Measurements from ENCODE around the gene NIN. TPM values are rescaled to one million over a fixed set of nuclear protein-coding genes. Genes with fewer than 3 reads are reported as not detected.

NIN gene
- total RNA-seq, 2 donors from 2014 or later: 14.3 to 20.5 TPM

- intact Hi-C loops (cut with DNase I): no loop called here
- TF ChIP-seq CTCF (IDR thresholded peaks at IDR 0.05) (no peak), POLR2AphosphoS5 (IDR thresholded peaks at IDR 0.05) (no peak), POLR2A (IDR thresholded peaks at IDR 0.05) (no peak)
- no peaks in the 10 kb centered on the region for H3K9me3 ChIP-seq
- DNase-seq (ENCODE audit: low spot score): no peak
- H3K27ac ChIP-seq: no peak overlapping the region
- H3K36me3 ChIP-seq: no peaks in the 10 kb centered on the region
- no peaks in the 10 kb centered on the region for H3K4me1 ChIP-seq (replicated peaks)
- no peaks in the 10 kb centered on the region for H3K27me3 ChIP-seq (replicated peaks; ENCODE audit: insufficient read depth)
- no peak overlapping the region for H3K4me3 ChIP-seq
- WGBS: 87% methylated on average over 2 of the region's 2 CpGs
Observed at GRCh38 chr14:50844391-50844790, 13.4 kb upstream of the NIN start.

- 85% methylated on average over 5 of the region's 5 CpGs for WGBS
- intact Hi-C loops (cut with DNase I): no loop called here
- no peak for TF ChIP-seq CTCF (IDR thresholded peaks at IDR 0.05)
- no peak for TF ChIP-seq POLR2AphosphoS5 (IDR thresholded peaks at IDR 0.05)
- TF ChIP-seq POLR2A (IDR thresholded peaks at IDR 0.05): no peak
Observed at GRCh38 chr14:50839691-50840090, 8.7 kb upstream of the NIN start.

GRCh38 chr14:50839048-50839447, 8.1 kb upstream of the NIN start:
- 56% methylated on average over 1 of the region's 1 CpG for WGBS
- TF ChIP-seq CTCF (IDR thresholded peaks at IDR 0.05) (no peak), POLR2A (IDR thresholded peaks at IDR 0.05) (no peak), POLR2AphosphoS5 (IDR thresholded peaks at IDR 0.05) (no peak)
- no peak for DNase-seq (ENCODE audit: low spot score)
- no peaks in the 10 kb centered on the region for H3K27me3 ChIP-seq (replicated peaks; ENCODE audit: insufficient read depth)
- no peak overlapping the region for H3K4me3 ChIP-seq
- H3K9me3 ChIP-seq: no peaks in the 10 kb centered on the region
- H3K4me1 ChIP-seq (replicated peaks): no peaks in the 10 kb centered on the region
- H3K36me3 ChIP-seq: no peaks in the 10 kb centered on the region
- intact Hi-C loops (cut with DNase I): no loop called here
- H3K27ac ChIP-seq: no peak overlapping the region

More at GRCh38 chr14:50839691-50840090, 8.7 kb upstream of the NIN start:
- no peak for DNase-seq (ENCODE audit: low spot score)
- Histone ChIP-seq H3K36me3 (no peaks in the 10 kb centered on the region), H3K27me3 (replicated peaks; ENCODE audit: insufficient read depth) (no peaks in the 10 kb centered on the region), H3K4me1 (replicated peaks) (no peaks in the 10 kb centered on the region), H3K4me3 (no peak overlapping the region), H3K9me3 (no peaks in the 10 kb centered on the region), H3K27ac (no peak overlapping the region)

- no peak for DNase-seq (ENCODE audit: low spot score)
- no peaks in the 10 kb centered on the region for H3K27me3 ChIP-seq (replicated peaks; ENCODE audit: insufficient read depth)
- 88% methylated on average over 2 of the region's 2 CpGs for whole genome bisulfite sequencing
- intact Hi-C loops (cut with DNase I): no loop called here
- no peak overlapping the region for H3K4me3 ChIP-seq
- no peaks in the 10 kb centered on the region for H3K9me3 ChIP-seq
- H3K36me3 ChIP-seq: no peaks in the 10 kb centered on the region
- no peak overlapping the region for H3K27ac ChIP-seq
- no peaks in the 10 kb centered on the region for H3K4me1 ChIP-seq (replicated peaks)
- TF ChIP-seq CTCF (IDR thresholded peaks at IDR 0.05): no peak
- no peak for TF ChIP-seq POLR2A (IDR thresholded peaks at IDR 0.05)
- no peak for TF ChIP-seq POLR2AphosphoS5 (IDR thresholded peaks at IDR 0.05)
Observed at GRCh38 chr14:50837850-50838470, 7.0 kb upstream of the NIN start.

- Histone ChIP-seq H3K27me3 (replicated peaks; ENCODE audit: insufficient read depth) (no peaks in the 10 kb centered on the region), H3K36me3 (no peaks in the 10 kb centered on the region), H3K9me3 (no peaks in the 10 kb centered on the region), H3K4me1 (replicated peaks) (no peaks in the 10 kb centered on the region), H3K27ac (no peak overlapping the region), H3K4me3 (no peak overlapping the region)
- 89% methylated on average over 10 of the region's 10 CpGs for WGBS
- DNase-seq (ENCODE audit: low spot score): no peak
- no peak for TF ChIP-seq POLR2AphosphoS5 (IDR thresholded peaks at IDR 0.05)
- no peak for TF ChIP-seq CTCF (IDR thresholded peaks at IDR 0.05)
- TF ChIP-seq POLR2A (IDR thresholded peaks at IDR 0.05): no peak
- intact Hi-C loops (cut with DNase I): no loop called here
Observed at GRCh38 chr14:50837271-50837670, 6.3 kb upstream of the NIN start.
